HCT116 (cell line): ENCODE data around the gene ARHGAP21. TPM values are rescaled to one million over a fixed set of nuclear protein-coding genes. Genes with fewer than 3 reads are reported as not detected.
A peak's percentile ranks its signal among the peaks of the same experiment; 100 is the strongest.

ENCODE experiments used
- ATAC-seq: fragments of 200-7000 bp; cut with Tn5 transposase; 2 replicates; pipeline ENCODE4 v1.9.1; 2020; ENCODE audit warnings: mild to moderate bottlenecking, moderate library complexity
- BruUV-seq: library from RNA; stranded (reverse); fragments of 400-500 nt; replicated peaks from 2 replicates; lab custom pipeline; 2021; lab: Mats Ljungman, UMichigan
- CTCF ChIA-PET: fragments of 300-600 bp; sonication (Branson Sonifier 250); formaldehyde crosslinking; loops from one replicate; lab custom pipeline; 2021; ENCODE audit warnings: antibody characterized with exemption; lab: Charles Lee
- POLR2A ChIA-PET: fragments of 300-600, 350-600 bp; sonication (Branson Sonifier 250); formaldehyde crosslinking; loops from one replicate; lab custom pipeline; 2021; ENCODE audit warnings: antibody characterized with exemption; lab: Charles Lee
- RAD21 ChIA-PET, 2 experiments: fragments of 300-600 bp; sonication (Branson Sonifier 250); formaldehyde crosslinking; loops; one replicate each; lab custom pipeline; 2023; ENCODE audit warnings: low total read pairs in 2 of 2; ENCODE audit not compliant: uncharacterized antibody in 2 of 2, unreplicated experiment in 2 of 2, low non-redundant PET in 1 of 2; lab: Charles Lee
- DNase-seq: peaks from one replicate; pipeline ENCODE4 v3.0.0-alpha.2; 2010; ENCODE audit warnings: low read depth, low spot score
- H2AFZ ChIP-seq: fragments of 200-600 bp; shearing (Covaris generic), sonication (generic); 2 replicates; pipeline ENCODE4 v1.6.1; 2017; ENCODE audit warnings: low read depth, mixed run types, mixed read lengths, antibody characterized with exemption, low read length; ENCODE audit not compliant: poor library complexity, severe bottlenecking
- H3K27ac ChIP-seq: 2 replicates; pipeline ENCODE4 v1.5.1; 2012; ENCODE audit warnings: low read depth, low read length
- H3K27me3 ChIP-seq: fragments of 200-600 bp; sonication (generic); 2 replicates; pipeline ENCODE4 v1.6.1; 2016; ENCODE audit warnings: mixed run types, low read length, mixed read lengths; ENCODE audit not compliant: insufficient read depth
- H3K36me3 ChIP-seq, 2 experiments: fragments of 200-500 bp in 1 of 2; fragments of 200-600 bp in 1 of 2; sonication (Bioruptor generic) in 1 of 2; sonication (generic) in 1 of 2; 2 replicates each; pipeline versions ENCODE4 v1.5.1 to v1.6.1; 2014 to 2016; ENCODE audit warnings: low read length in 2 of 2, inconsistent platforms in 1 of 2, mixed read lengths in 1 of 2, mixed run types in 1 of 2; ENCODE audit not compliant: insufficient read depth in 2 of 2, control insufficient read depth in 1 of 2
- H3K4me1 ChIP-seq, 2 experiments: fragments of 200-600 bp in 1 of 2; sonication (generic) in 1 of 2; 2 replicates each; pipeline versions ENCODE4 v1.5.1 to v1.6.1; 2012 to 2017; ENCODE audit warnings: low read length in 2 of 2, inconsistent platforms in 1 of 2, mild to moderate bottlenecking in 1 of 2, mixed read lengths in 1 of 2, mixed run types in 1 of 2, moderate library complexity in 1 of 2; ENCODE audit not compliant: insufficient read depth in 2 of 2, control insufficient read depth in 1 of 2
- H3K4me2 ChIP-seq: fragments of 200-600 bp; sonication (generic); 2 replicates; pipeline ENCODE4 v1.6.1; 2017; ENCODE audit warnings: mixed run types, low read length, mixed read lengths
- H3K4me3 ChIP-seq, 2 experiments: fragments of 200-600 bp in 1 of 2; sonication (generic) in 1 of 2; replicated peaks in 1 of 2; 2 replicates each; pipeline ENCODE4 v1.5.1; 2011 to 2016; ENCODE audit warnings: low read length in 2 of 2, control low read depth in 1 of 2, low read depth in 1 of 2, mild to moderate bottlenecking in 1 of 2, mixed read lengths in 1 of 2, mixed run types in 1 of 2
- H3K79me2 ChIP-seq: fragments of 200-600 bp; sonication (generic); 2 replicates; pipeline ENCODE4 v1.6.1; 2017; ENCODE audit warnings: mild to moderate bottlenecking, mixed run types, low read length, moderate library complexity, mixed read lengths; ENCODE audit not compliant: insufficient read depth
- H3K9ac ChIP-seq: fragments of 200-600 bp; sonication (generic); 2 replicates; pipeline ENCODE4 v1.6.1; 2016; ENCODE audit warnings: low read length, mixed read lengths
- H3K9me2 ChIP-seq: fragments of 200-600 bp; sonication (generic), shearing (Covaris generic); 2 replicates; pipeline ENCODE4 v1.6.1; 2017; ENCODE audit warnings: mixed run types, mild to moderate bottlenecking, moderate library complexity; ENCODE audit not compliant: insufficient read depth
- H3K9me3 ChIP-seq, 2 experiments: fragments of 200-500 bp in 1 of 2; fragments of 200-600 bp in 1 of 2; sonication (Bioruptor generic) in 1 of 2; sonication (generic) in 1 of 2; 2 replicates each; pipeline ENCODE4 v1.6.1; 2014 to 2017; ENCODE audit warnings: low read length in 2 of 2, mixed read lengths in 2 of 2, inconsistent platforms in 1 of 2, low read depth in 1 of 2, mild to moderate bottlenecking in 1 of 2, mixed run types in 1 of 2, moderate library complexity in 1 of 2; ENCODE audit not compliant: control insufficient read depth in 1 of 2, insufficient read depth in 1 of 2
- H4K20me1 ChIP-seq: fragments of 200-600 bp; sonication (generic), shearing (Covaris generic); 2 replicates; pipeline ENCODE4 v1.6.1; 2017; ENCODE audit warnings: mixed run types, mild to moderate bottlenecking, moderate library complexity; ENCODE audit not compliant: insufficient read depth
- CBX3 ChIP-seq: IDR thresholded peaks from 2 replicates; pipeline ENCODE4 v1.6.1; 2012; ENCODE audit warnings: low read depth
- CEBPB ChIP-seq: IDR thresholded peaks from 2 replicates; pipeline ENCODE4 v1.6.1; 2012; ENCODE audit warnings: low read depth
- EZH2phosphoT487 ChIP-seq: fragments of 200-600 bp; IDR thresholded peaks from 2 replicates; pipeline ENCODE4 v1.6.1; 2018; ENCODE audit warnings: antibody characterized with exemption, borderline replicate concordance
- FOSL1 ChIP-seq: IDR thresholded peaks from 2 replicates; pipeline ENCODE4 v1.6.1; 2012; ENCODE audit warnings: low read depth
- POLR2AphosphoS5 ChIP-seq: IDR thresholded peaks from 2 replicates; pipeline ENCODE4 v1.6.1; 2011; ENCODE audit warnings: mild to moderate bottlenecking, low read depth, low read length, moderate library complexity
- RAD21 ChIP-seq: IDR thresholded peaks from 2 replicates; pipeline ENCODE4 v1.6.1; 2012; ENCODE audit warnings: low read depth, mild to moderate bottlenecking
- SIN3A ChIP-seq: IDR thresholded peaks from 2 replicates; pipeline ENCODE4 v1.6.1; 2012; ENCODE audit warnings: low read depth
- SP1 ChIP-seq: IDR thresholded peaks from 2 replicates; pipeline ENCODE4 v1.6.1; 2012; ENCODE audit warnings: low read depth
- SRF ChIP-seq: IDR thresholded peaks from 2 replicates; pipeline ENCODE4 v1.6.1; 2012; ENCODE audit warnings: low read depth
- TCF7L2 ChIP-seq: IDR thresholded peaks from 2 replicates; pipeline ENCODE4 v1.7.0; 2011; ENCODE audit warnings: borderline replicate concordance, inconsistent platforms; ENCODE audit not compliant: insufficient read depth, insufficient read length; ENCODE audit errors: extremely low read depth
- ZBTB33 ChIP-seq: IDR thresholded peaks from 2 replicates; pipeline ENCODE4 v1.6.1; 2011; ENCODE audit warnings: mild to moderate bottlenecking, low read length, moderate library complexity; ENCODE audit not compliant: insufficient replicate concordance; ENCODE audit errors: extremely low read depth
- ZNF274 ChIP-seq: fragments of 200-500 bp; sonication (Bioruptor generic); IDR thresholded peaks from 2 replicates; pipeline ENCODE4 v1.6.1; 2014; ENCODE audit warnings: mild to moderate bottlenecking, low read depth, low read length, inconsistent platforms
- intact Hi-C: fragments of 100-400 bp; cut with micrococcal nuclease; formaldehyde crosslinking; loops from 2 replicates; pipeline ENCODE4 v1.10.0; 2022
- total RNA-seq: library from RNA; stranded (reverse); gene quantifications from one replicate; pipeline ENCODE4 v1.2.1, GENCODE V29; 2021; ENCODE audit not compliant: unreplicated experiment

The ARHGAP21 gene
- total RNA-seq, 1 experiment from 2014 or later, result 47.7 TPM

DNA sequence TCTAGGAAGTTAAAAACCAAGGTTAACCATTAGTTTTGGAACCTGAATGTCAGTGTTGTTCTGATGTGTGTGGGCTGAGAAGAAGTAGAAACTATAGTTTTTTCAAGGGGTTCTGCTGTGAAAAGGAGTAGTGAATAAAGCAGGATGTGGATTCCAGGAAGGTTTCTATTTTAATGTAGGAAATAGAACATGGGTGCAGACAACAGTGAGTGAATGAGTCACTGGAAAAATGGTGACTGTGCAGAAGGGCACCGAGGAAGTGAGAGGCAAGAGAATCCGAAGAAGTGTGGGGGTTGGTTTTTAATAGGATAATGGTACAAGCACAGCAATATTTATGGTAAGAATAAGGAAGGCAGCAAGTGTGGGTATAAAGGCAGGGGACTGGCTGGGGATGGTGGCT lies 120.4 kb downstream of the ARHGAP21 start:
- intact Hi-C loops, result no loop called here
- H3K27me3 ChIP-seq, result no peaks in the 10 kb centered on the region
- H3K4me3 ChIP-seq, result no peak overlapping the region
- H4K20me1 ChIP-seq, result no peaks in the 10 kb centered on the region
- ChIA-PET POLR2A (no interaction called here), RAD21 (no interaction called here), CTCF (no interaction called here)
- H3K27ac ChIP-seq, result no peak overlapping the region
- no peak overlapping the region for H2AFZ ChIP-seq
- no peaks in the 10 kb centered on the region for H3K9me3 ChIP-seq
- DNase-seq, result no peak
- ATAC-seq, result no peak
- H3K36me3 ChIP-seq, result peaks cover 0 to 13% of the 10 kb centered on the region in 2 experiments; a peak in 2 of 4 replicates
- no peak overlapping the region for H3K9ac ChIP-seq
- peaks cover 0 to 7% of the 10 kb centered on the region in 2 experiments; a peak in 1 of 4 replicates for H3K4me1 ChIP-seq
- TF ChIP-seq SP1 (0 out of 2 replicates have a peak, but pooled peaks have one; percentile 24), FOSL1 (peak; percentile 22; the same call in 1 of the 2 replicates), SRF (no peak)
- no peak overlapping the region; the same call in 1 of the 2 replicates for H3K4me2 ChIP-seq
- H3K79me2 ChIP-seq, result no peaks in the 10 kb centered on the region
- H3K9me2 ChIP-seq, result no peaks in the 10 kb centered on the region
- BruUV-seq, result no TSS peak

DNA sequence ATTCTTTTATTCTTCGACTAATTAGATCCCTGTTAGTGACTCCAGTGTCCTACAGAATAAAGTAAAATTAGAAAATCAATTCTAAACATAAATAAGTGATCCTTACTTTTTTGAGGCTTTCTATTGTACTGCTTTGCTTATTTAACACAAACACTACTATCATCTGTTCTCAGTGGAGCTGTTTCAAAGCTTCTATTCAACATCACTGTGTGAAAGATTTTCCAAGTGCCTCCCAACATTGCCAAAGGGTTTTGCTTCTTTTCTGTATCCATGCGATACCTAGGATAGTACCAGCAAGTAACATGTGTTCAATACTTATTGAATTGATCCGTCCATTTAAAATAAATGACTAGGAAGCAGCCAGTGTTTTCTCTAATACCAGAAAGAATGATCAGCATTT lies 125.7 kb downstream of the ARHGAP21 start:
- no peaks in the 10 kb centered on the region for H3K79me2 ChIP-seq
- no peaks in the 10 kb centered on the region for H3K9me3 ChIP-seq
- no peak overlapping the region for H3K4me2 ChIP-seq
- ATAC-seq (no peak), DNase-seq (no peak)
- ChIA-PET CTCF (no interaction called here), POLR2A (no interaction called here), RAD21 (no interaction called here)
- H4K20me1 ChIP-seq, result no peaks in the 10 kb centered on the region
- no peak overlapping the region for H2AFZ ChIP-seq
- intact Hi-C loops, result no loop called here
- TF ChIP-seq RAD21, result no peak
- no peak for TF ChIP-seq CEBPB
- TF ChIP-seq SIN3A, result no peak
- no peak for TF ChIP-seq SRF
- no peak for TF ChIP-seq EZH2phosphoT487
- no peak for TF ChIP-seq ZNF274
- no peak for TF ChIP-seq TCF7L2
- TF ChIP-seq POLR2AphosphoS5, result no peak
- no peak for TF ChIP-seq ZBTB33
- no peak for TF ChIP-seq CBX3
- no peak for TF ChIP-seq FOSL1
- BruUV-seq, result no TSS peak
- no peak overlapping the region for H3K9ac ChIP-seq
- no peak overlapping the region for H3K4me3 ChIP-seq
- no peaks in the 10 kb centered on the region for H3K27me3 ChIP-seq
- H3K36me3 ChIP-seq, result peaks cover 13 to 18% of the 10 kb centered on the region in 2 experiments; a peak in 2 of 4 replicates
- no peak overlapping the region for H3K27ac ChIP-seq
- no peaks in the 10 kb centered on the region for H3K9me2 ChIP-seq
- no peaks in the 10 kb centered on the region for H3K4me1 ChIP-seq
